GM21619 (cell line): Measurements from ENCODE around the gene RASD1.

ENCODE experiments used
- ATAC-seq: cut with Tn5 transposase; IDR thresholded peaks from one replicate; pipeline ENCODE4 v1.9.1; 2021; ENCODE audit not compliant: unreplicated experiment

Gene RASD1

DNA sequence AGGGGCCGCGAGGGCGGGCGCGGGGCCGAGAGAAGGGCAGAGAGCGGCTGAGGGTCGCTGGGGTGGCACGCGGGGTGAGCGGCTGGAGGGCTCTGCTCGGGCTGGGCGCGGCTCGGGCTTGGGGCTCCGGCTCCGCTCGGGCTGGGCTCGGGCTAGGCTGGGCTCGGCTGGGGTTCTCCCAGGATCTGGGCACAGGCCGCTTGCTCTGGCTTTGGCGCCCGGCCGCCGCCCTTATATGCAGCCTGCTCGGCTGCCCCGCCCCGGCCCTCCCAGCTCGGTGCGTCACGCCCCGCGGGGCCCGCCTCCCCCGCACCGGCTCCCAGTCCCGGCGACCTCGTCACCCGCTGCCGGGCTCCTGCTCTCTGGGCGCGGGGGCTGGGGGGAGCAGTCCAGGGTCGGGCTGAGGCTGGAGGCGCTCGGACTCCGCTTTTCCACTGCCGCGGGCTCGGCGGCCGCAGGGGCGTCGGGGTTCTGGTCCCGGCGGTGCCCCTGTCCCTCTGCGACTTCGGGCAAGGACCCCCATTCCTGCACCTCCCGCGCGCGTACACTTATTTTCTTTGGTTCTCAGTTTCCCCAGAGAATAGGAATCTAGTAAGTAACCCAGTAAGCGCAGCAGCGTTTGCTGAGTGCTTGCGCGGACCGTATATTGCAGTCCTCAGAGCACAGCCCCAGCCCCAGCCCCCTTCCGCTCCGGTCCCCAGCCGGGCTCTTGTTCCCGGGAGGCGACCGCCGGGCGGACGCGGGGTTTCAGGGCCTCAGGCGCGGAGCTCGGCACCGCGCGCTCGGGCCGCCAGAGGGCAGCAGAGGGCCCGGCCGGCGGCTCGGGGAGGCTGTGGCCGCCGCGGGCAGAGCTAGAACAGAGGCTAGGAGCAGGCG, at the start of gene RASD1:
TSS of gene RASD1 (minus strand) at position 207 of the 876 bp plus-strand sequence. CDS start 214 bp downstream, outside the sequence.
- peak; percentile 66 for ATAC-seq

GRCh38 chr17:17545984-17546383, 49.8 kb upstream of the RASD1 start:
- ATAC-seq = no peak

- ATAC-seq = no peak
Measured at GRCh38 chr17:17545031-17545820, 49.0 kb upstream of the RASD1 start.

- ATAC-seq = no peak
Measured at GRCh38 chr17:17542906-17543635, 46.9 kb upstream of the RASD1 start.

DNA sequence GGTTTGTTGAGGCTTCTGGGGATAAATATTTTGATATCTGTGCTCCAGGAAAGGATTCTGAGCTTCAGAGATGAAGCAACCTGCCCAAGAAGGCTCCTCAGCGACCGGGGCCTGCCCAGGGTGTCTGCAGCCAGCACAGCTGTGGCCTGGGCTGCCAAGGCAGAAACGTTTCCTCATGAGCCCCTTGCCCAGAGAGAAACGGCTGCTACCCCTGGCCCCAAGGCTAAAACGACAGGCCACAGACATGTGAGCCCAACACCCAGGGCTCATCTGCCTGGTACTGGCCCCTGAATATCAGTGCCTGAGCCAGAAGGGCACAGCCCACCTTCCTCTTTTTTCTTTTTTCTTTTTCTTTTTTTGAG, 45.4 kb upstream of the RASD1 start:
- ATAC-seq = no peak

GRCh38 chr17:17540935-17541639, 44.9 kb upstream of the RASD1 start:
- ATAC-seq = no peak

DNA sequence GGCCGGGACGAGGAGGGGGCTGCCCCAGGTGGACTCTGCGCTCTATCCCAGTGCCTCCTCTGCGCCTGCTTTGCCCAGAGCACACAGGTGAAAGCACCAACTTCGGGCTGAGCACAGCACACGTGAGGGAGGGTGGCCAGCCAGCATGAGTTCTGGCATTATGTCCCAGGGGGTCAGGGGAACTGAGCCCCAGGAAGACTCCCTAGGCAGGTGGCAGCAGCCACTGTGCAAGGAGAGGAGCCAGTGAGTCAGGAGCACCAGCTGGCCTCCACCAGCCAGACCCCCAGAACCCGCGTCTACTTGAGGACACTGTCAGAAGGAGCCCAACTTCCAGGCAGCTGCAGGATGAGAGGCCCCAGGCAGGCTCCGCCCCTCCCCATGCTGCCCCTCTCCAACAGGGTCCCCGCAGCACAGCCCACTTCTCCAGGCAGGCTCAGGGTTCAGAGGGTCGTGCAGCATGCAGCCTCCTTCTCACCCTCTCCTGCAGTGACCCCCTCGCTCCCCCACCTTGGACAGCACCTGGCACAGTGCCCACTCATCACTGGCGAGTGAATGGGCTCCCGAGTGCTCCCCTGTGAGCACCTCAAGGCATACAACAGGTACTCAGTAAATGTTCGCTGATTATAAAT, 44.2 kb upstream of the RASD1 start:
- no peak for ATAC-seq

- no peak for ATAC-seq
Measured at GRCh38 chr17:17539591-17539990, 43.4 kb upstream of the RASD1 start.

DNA sequence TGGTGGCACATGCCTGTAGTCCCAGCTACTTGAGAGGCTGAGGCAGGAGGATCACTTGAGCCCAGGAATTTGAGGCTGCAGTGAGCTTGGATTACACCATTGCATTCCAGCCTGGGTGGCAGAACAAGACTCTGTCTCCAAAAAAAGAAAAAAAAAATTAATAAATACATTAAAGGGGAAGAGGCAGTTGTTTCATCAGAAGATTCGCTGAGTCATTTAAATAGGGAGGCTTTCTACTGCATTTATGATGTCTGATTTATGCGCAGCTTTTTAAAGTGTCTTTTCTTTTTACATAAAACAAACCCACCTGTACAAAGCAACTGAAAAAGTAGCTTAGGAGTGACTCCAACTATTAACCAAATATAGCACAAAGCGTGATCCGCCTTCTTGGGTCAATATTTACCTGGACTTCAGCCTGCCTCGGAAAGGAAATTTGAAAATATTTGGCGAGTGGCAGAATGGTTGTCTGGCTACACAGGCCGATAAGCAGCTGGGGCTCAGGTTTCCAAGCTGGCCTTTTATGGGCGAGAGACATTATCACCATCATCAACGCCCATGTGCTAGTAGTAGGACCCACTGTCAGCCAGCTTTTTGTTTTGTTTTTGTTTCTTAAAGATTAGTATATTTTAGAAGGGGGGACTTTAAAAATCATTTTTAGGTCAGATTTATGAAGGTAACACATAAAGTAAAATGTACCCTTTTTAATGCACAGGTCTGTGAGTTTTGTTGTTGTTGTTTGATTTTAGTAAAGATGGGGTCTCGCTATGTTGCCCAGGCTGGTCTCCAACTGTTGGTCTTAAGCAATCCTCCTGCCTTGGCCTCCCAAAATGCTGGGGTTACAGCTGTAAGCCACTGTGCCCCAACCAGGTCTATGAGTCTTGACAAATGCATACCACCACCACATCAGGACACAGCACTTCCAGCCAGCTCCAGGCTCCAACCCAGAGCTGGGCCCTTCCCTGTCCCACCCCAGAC, 42.5 kb upstream of the RASD1 start:
- ATAC-seq = no peak

GRCh38 chr17:17537311-17538099, 41.3 kb upstream of the RASD1 start:
- no peak for ATAC-seq

- ATAC-seq = no peak
Measured at GRCh38 chr17:17536702-17537101, 40.5 kb upstream of the RASD1 start.

- no peak for ATAC-seq
Measured at GRCh38 chr17:17535957-17536356, 39.8 kb upstream of the RASD1 start.

DNA sequence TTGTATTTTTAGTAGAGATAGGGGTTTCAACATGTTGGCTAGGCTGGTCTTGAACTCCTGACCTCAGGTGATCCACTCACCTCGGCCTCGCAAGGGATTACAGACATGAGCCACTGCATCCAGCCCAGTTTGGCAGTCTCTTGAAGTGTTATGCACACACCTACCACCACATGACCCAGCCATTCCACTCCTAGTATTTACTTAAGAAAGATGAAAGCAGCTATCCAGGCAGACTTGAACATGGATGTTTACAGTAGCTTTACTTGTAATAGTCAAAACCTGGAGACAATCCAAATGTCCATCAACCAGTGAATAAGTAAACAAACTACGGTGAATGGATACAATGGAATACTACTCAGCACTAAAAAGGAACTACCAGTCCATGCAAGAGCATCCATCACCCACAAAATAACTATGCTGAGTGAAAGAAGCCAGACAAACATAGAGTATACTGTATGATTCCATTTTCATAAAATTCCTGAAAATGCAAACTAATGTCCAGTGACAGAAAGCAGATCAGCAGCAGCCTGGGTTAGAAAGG, 37.8 kb upstream of the RASD1 start:
- ATAC-seq = no peak

GRCh38 chr17:17532991-17533390, 36.8 kb upstream of the RASD1 start:
- no peak for ATAC-seq

DNA sequence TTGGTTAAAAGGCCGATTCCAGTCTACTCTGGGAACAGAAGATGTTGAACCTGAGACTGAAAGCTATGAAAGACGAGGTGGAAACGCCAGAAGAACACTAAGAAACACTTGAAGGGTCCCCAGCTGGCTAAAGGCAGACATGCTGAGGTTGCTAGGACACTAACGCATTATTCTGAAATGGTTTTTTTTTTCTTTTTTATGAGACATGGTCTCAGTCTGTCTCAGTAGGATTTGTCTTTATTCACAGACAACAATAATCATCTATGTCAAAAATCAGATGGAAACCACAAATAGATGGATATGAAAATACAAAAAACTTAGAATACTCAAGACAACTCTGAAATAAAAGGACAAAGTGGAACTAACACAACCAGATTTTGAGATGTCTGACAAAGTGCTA, 35.0 kb upstream of the RASD1 start:
- no peak for ATAC-seq

- ATAC-seq = no peak
Measured at GRCh38 chr17:17528696-17529652, 32.8 kb upstream of the RASD1 start.

DNA sequence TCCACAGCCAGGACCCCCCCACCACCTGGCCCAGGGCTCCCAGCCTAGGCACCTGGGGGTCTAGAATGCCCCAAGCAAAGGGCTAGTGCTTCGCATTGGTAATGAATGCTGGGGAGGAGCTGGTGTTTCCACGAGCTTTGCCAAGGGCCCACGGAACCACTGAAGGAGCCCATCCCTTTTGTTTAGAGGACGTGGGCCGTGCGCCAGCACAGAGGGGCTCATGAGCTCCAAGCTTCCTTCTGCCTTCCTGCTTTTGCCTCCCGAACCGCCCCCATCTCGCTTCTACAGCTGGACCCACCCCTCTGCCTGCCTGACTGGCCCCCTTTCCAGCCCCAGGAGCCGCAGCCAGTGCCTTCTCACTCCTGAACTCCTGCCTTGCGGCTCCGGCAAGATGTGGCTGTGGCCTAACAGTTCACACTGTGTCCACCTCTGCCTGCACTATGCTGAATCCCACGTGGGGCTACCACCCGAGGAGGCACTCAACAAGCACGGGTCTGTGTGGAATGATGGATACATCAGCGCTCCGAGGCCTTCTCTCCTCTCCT, 31.8 kb upstream of the RASD1 start:
- no peak for ATAC-seq
